Calu3 (cell line): ENCODE measurements around the gene NSFL1C. TPM values are rescaled to one million over a fixed set of nuclear protein-coding genes. Genes with fewer than 3 reads are reported as not detected.

Experiments used
- BruUV-seq: library from RNA; stranded (reverse); fragments of 400-500 nt; replicated peaks from 2 replicates; lab custom pipeline; 2021; lab: Mats Ljungman, UMichigan
- CTCF ChIA-PET: fragments of 300-600 bp; sonication (Branson Sonifier 250); formaldehyde crosslinking; loops from one replicate; lab custom pipeline; 2022; ENCODE audit warnings: antibody characterized with exemption; lab: Charles Lee
- DNase-seq: peaks from one replicate; pipeline ENCODE4 v3.0.0; 2022
- H3K27ac Mint-ChIP-seq: one replicate; pipeline ENCODE4 v1.8.0; 2022; ENCODE audit warnings: mixed read lengths; ENCODE audit not compliant: unreplicated experiment
- H3K27me3 Mint-ChIP-seq: one replicate; pipeline ENCODE4 v1.8.0; 2022; ENCODE audit warnings: mixed read lengths; ENCODE audit not compliant: unreplicated experiment
- H3K36me3 Mint-ChIP-seq: one replicate; pipeline ENCODE4 v1.8.0; 2022; ENCODE audit warnings: mild to moderate bottlenecking, moderate library complexity, mixed read lengths; ENCODE audit not compliant: insufficient read depth, unreplicated experiment
- H3K4me1 Mint-ChIP-seq: one replicate; pipeline ENCODE4 v1.8.0; 2022; ENCODE audit warnings: mild to moderate bottlenecking, low read depth, mixed read lengths; ENCODE audit not compliant: unreplicated experiment
- H3K4me3 Mint-ChIP-seq: one replicate; pipeline ENCODE4 v1.8.0; 2022; ENCODE audit warnings: mild to moderate bottlenecking, low read depth, moderate library complexity, mixed read lengths; ENCODE audit not compliant: unreplicated experiment
- H3K9me3 Mint-ChIP-seq: one replicate; pipeline ENCODE4 v1.8.0; 2022; ENCODE audit warnings: low read depth, mixed read lengths; ENCODE audit not compliant: unreplicated experiment
- CTCF ChIP-seq: fragments of 200-600 bp; IDR thresholded peaks from one replicate; pipeline ENCODE4 v1.8.0; 2022; ENCODE audit warnings: antibody characterized with exemption; ENCODE audit not compliant: unreplicated experiment
- intact Hi-C: fragments of 100-400 bp; cut with micrococcal nuclease; formaldehyde crosslinking; loops from one replicate; pipeline ENCODE4 v1.10.0; 2022; ENCODE audit not compliant: unreplicated experiment
- total RNA-seq: library from RNA; stranded (reverse); gene quantifications from 2 replicates; pipeline ENCODE4 v1.2.3, GENCODE V29; 2022

Gene NSFL1C
- total RNA-seq, 1 experiment from 2014 or later, result 81.0 TPM

- no TSS peak for BruUV-seq
- DNase-seq, result no peak
- CTCF ChIA-PET, result interaction anchor here (0.6 kb wide), 1 partner anchor 104 kb away, joined by 4 read pairs; no protein-coding TSS in a partner anchor
- H3K4me3 Mint-ChIP-seq, result no peak overlapping the region
- H3K27ac Mint-ChIP-seq, result no peak overlapping the region
- H3K36me3 Mint-ChIP-seq, result no peaks in the 10 kb centered on the region
- H3K27me3 Mint-ChIP-seq, result no peaks in the 10 kb centered on the region
- H3K4me1 Mint-ChIP-seq, result peaks cover 40% of the 10 kb centered on the region
- TF ChIP-seq CTCF, result no peak
- intact Hi-C loops, result no loop called here
- peaks cover 3% of the 10 kb centered on the region for H3K9me3 Mint-ChIP-seq
These were observed 48.3 kb downstream of the NSFL1C start for GRCh38 chr20:1418350-1418749.

GRCh38 chr20:1417790-1418189, 48.9 kb downstream of the NSFL1C start:
- Mint-ChIP-seq H3K36me3 (no peaks in the 10 kb centered on the region), H3K4me3 (no peak overlapping the region), H3K27ac (no peak overlapping the region), H3K4me1 (peaks cover 34% of the 10 kb centered on the region), H3K9me3 (peaks cover 3% of the 10 kb centered on the region), H3K27me3 (no peaks in the 10 kb centered on the region)
- BruUV-seq, result no TSS peak
- intact Hi-C loops, result no loop called here
- CTCF ChIA-PET, result no interaction called here
- no peak for DNase-seq
- TF ChIP-seq CTCF, result no peak

GRCh38 chr20:1417273-1417672, 49.4 kb downstream of the NSFL1C start:
- Mint-ChIP-seq H3K27me3 (no peaks in the 10 kb centered on the region), H3K9me3 (peaks cover 2% of the 10 kb centered on the region), H3K4me1 (peaks cover 29% of the 10 kb centered on the region), H3K36me3 (no peaks in the 10 kb centered on the region), H3K27ac (no peak overlapping the region), H3K4me3 (no peak overlapping the region)
- intact Hi-C loops, result no loop called here
- TF ChIP-seq CTCF, result no peak
- no peak for DNase-seq
- CTCF ChIA-PET, result no interaction called here
- no TSS peak for BruUV-seq

GRCh38 chr20:1415667-1416468, 50.8 kb downstream of the NSFL1C start:
- no peak for TF ChIP-seq CTCF
- H3K9me3 Mint-ChIP-seq, result no peaks in the 10 kb centered on the region
- intact Hi-C loops, result no loop called here
- H3K4me1 Mint-ChIP-seq, result peaks cover 25% of the 10 kb centered on the region
- peak overlapping the region; percentile 11 for H3K4me3 Mint-ChIP-seq
- DNase-seq, result peak; percentile 72
- no peaks in the 10 kb centered on the region for H3K36me3 Mint-ChIP-seq
- BruUV-seq, result no TSS peak
- CTCF ChIA-PET, result interaction anchor here (1.1 kb wide), 1 partner anchor 16 kb away, joined by 3 read pairs; no protein-coding TSS in a partner anchor
- no peaks in the 10 kb centered on the region for H3K27me3 Mint-ChIP-seq
- peak overlapping the region; percentile 98 for H3K27ac Mint-ChIP-seq
